IMR-90 (cell line): ENCODE data around the gene COL9A3. TPM values are rescaled to one million over a fixed set of nuclear protein-coding genes. Genes with fewer than 3 reads are reported as not detected.

Experiments
- ATAC-seq: fragments of 200-7000 bp; cut with Tn5 transposase; 2 replicates; pipeline ENCODE4 v1.9.1; 2020; ENCODE audit warnings: low read depth, mild to moderate bottlenecking, moderate library complexity
- BruUV-seq: library from RNA; stranded (reverse); fragments of 400-500 nt; replicated peaks from 2 replicates; lab custom pipeline; 2021; lab: Mats Ljungman, UMichigan
- CTCF ChIA-PET: fragments of 300-600 bp; formaldehyde crosslinking; extraction: SDS; loops from one replicate; lab custom pipeline; 2021; ENCODE audit warnings: antibody characterized with exemption; lab: Yijun Ruan, JAX
- POLR2A ChIA-PET: fragments of 300-600 bp; sonication (Branson Sonifier 250); formaldehyde crosslinking; loops from one replicate; lab custom pipeline; 2022; ENCODE audit warnings: antibody characterized with exemption; ENCODE audit not compliant: unreplicated experiment; lab: Charles Lee
- DNase-seq: peaks from one replicate; pipeline ENCODE4 v3.0.0; 2013
- H2AFZ ChIP-seq: replicated peaks from 2 replicates; pipeline ENCODE3; 2013; ENCODE audit warnings: low read length, mild to moderate bottlenecking; ENCODE audit not compliant: poor library complexity
- H2AK5ac ChIP-seq: 2 replicates; pipeline ENCODE4 v1.6.1; 2013; ENCODE audit warnings: low read depth, low read length, inconsistent platforms
- H2AK9ac ChIP-seq: replicated peaks from 2 replicates; pipeline ENCODE3; 2013; ENCODE audit warnings: mild to moderate bottlenecking, low read depth, low read length, moderate library complexity; ENCODE audit not compliant: poor library complexity
- H2BK120ac ChIP-seq: 2 replicates; pipeline ENCODE4 v1.6.1; 2013; ENCODE audit warnings: low read depth, low read length, inconsistent platforms
- H2BK15ac ChIP-seq: 3 replicates; pipeline ENCODE4 v1.6.1; 2013; ENCODE audit warnings: low read depth, low read length, inconsistent platforms
- H2BK20ac ChIP-seq: 2 replicates; pipeline ENCODE4 v1.6.1; 2013; ENCODE audit warnings: low read depth, mild to moderate bottlenecking, inconsistent platforms, low read length, moderate library complexity
- H2BK5ac ChIP-seq: 2 replicates; pipeline ENCODE4 v1.6.1; 2013; ENCODE audit warnings: mild to moderate bottlenecking, low read depth, low read length, inconsistent platforms; ENCODE audit not compliant: poor library complexity, severe bottlenecking
- H3K14ac ChIP-seq: replicated peaks from 2 replicates; pipeline ENCODE4 v1.6.1; 2013; ENCODE audit warnings: low read depth, low read length, inconsistent platforms
- H3K18ac ChIP-seq: 2 replicates; pipeline ENCODE4 v1.6.1; 2013; ENCODE audit warnings: low read depth, low read length, control low read depth
- H3K23ac ChIP-seq: 2 replicates; pipeline ENCODE4 v1.6.1; 2013; ENCODE audit warnings: low read depth, low read length, inconsistent platforms
- H3K27ac ChIP-seq: 2 replicates; pipeline ENCODE4 v1.5.1; 2013; ENCODE audit warnings: mild to moderate bottlenecking, control low read depth, low read length; ENCODE audit not compliant: insufficient read depth
- H3K27me3 ChIP-seq: 2 replicates; pipeline ENCODE4 v1.6.1; 2013; ENCODE audit warnings: low read length; ENCODE audit not compliant: control insufficient read depth, insufficient read depth
- H3K36me3 ChIP-seq: 2 replicates; pipeline ENCODE4 v1.6.1; 2013; ENCODE audit warnings: low read length, mixed read lengths; ENCODE audit not compliant: control insufficient read depth, insufficient read depth
- H3K4ac ChIP-seq: 2 replicates; pipeline ENCODE4 v1.6.1; 2013; ENCODE audit warnings: low read depth, low read length, inconsistent platforms
- H3K4me1 ChIP-seq: 2 replicates; pipeline ENCODE4 v1.6.1; 2013; ENCODE audit warnings: low read length, mixed read lengths; ENCODE audit not compliant: control insufficient read depth, insufficient read depth
- H3K4me2 ChIP-seq: 2 replicates; pipeline ENCODE4 v1.6.1; 2013; ENCODE audit warnings: low read depth, mild to moderate bottlenecking, control low read depth, low read length, moderate library complexity
- H3K4me3 ChIP-seq: 2 replicates; pipeline ENCODE4 v1.5.1; 2013; ENCODE audit warnings: low read depth, mild to moderate bottlenecking, control low read depth, low read length, moderate library complexity; ENCODE audit not compliant: insufficient read depth
- H3K56ac ChIP-seq: 2 replicates; pipeline ENCODE4 v1.6.1; 2013; ENCODE audit warnings: low read length, inconsistent platforms; ENCODE audit not compliant: insufficient read depth; ENCODE audit errors: extremely low read depth
- H3K79me1 ChIP-seq, 2 experiments: 2 replicates each; pipeline ENCODE4 v1.6.1; 2013; ENCODE audit warnings: low read length in 2 of 2, inconsistent platforms in 1 of 2, low read depth in 1 of 2
- H3K9ac ChIP-seq: 2 replicates; pipeline ENCODE4 v1.6.1; 2013; ENCODE audit warnings: low read depth, low read length, control low read depth
- H3K9me1 ChIP-seq: 2 replicates; pipeline ENCODE4 v1.6.1; 2013; ENCODE audit warnings: low read length, inconsistent platforms; ENCODE audit not compliant: insufficient read depth
- H3K9me3 ChIP-seq: 2 replicates; pipeline ENCODE4 v1.6.1; 2013; ENCODE audit warnings: low read length; ENCODE audit not compliant: control insufficient read depth, insufficient read depth
- H4K20me1 ChIP-seq: 2 replicates; pipeline ENCODE4 v1.6.1; 2013; ENCODE audit warnings: low read length, inconsistent platforms; ENCODE audit not compliant: insufficient read depth
- H4K5ac ChIP-seq: 2 replicates; pipeline ENCODE4 v1.6.1; 2013; ENCODE audit warnings: mild to moderate bottlenecking, low read depth, low read length, control low read depth
- H4K8ac ChIP-seq, 2 experiments: 2 replicates each; pipeline ENCODE4 v1.6.1; 2013; ENCODE audit warnings: low read depth in 2 of 2, low read length in 2 of 2, control low read depth in 1 of 2, inconsistent platforms in 1 of 2
- H4K91ac ChIP-seq: 2 replicates; pipeline ENCODE4 v1.6.1; 2013; ENCODE audit warnings: low read depth, low read length, inconsistent platforms; ENCODE audit not compliant: insufficient read depth
- MAZ ChIP-seq: IDR thresholded peaks from 2 replicates; pipeline ENCODE4 v1.6.1; 2012; ENCODE audit warnings: low read depth, mild to moderate bottlenecking, low read length, improper control_type of control experiment, moderate library complexity, borderline replicate concordance
- WGBS, 2 experiments: methylation state at CpG; one replicate each; pipeline versions ENCODE4 v1.1.5 to v1.1.7; 2013; ENCODE audit warnings: missing lambda C conversion rate in 2 of 2; ENCODE audit not compliant: insufficient read length in 1 of 2; ENCODE audit errors: extremely low coverage in 2 of 2; 5-methylcytosine and 5-hydroxymethylcytosine counted together
- dilution Hi-C: fragments of 300-500 bp; cut with HindIII; formaldehyde crosslinking; loops from one replicate; pipeline ENCODE4 v1.14.3; 2018; ENCODE audit warnings: low sequenced_read_pairs; ENCODE audit not compliant: unreplicated experiment
- in situ Hi-C: fragments of 300-500 bp; cut with MboI; formaldehyde crosslinking; loops from 3 replicates; pipeline ENCODE4 v1.14.3; 2019; ENCODE audit warnings: low sequenced_read_pairs, inconsistent platforms, mixed read lengths
- intact Hi-C: fragments of 100-400 bp; cut with micrococcal nuclease; formaldehyde crosslinking; loops from 2 replicates; pipeline ENCODE4 v1.10.0; 2022
- polyA plus RNA-seq, 3 experiments: library from polyadenylated mRNA; depleted of rRNA; stranded (reverse); fragments of >200 nt; gene quantifications; 2 replicates each; pipeline ENCODE4 v1.2.3, GENCODE V29; 2012; ENCODE audit warnings: low replicate concordance in 1 of 3
- total RNA-seq: library from RNA; depleted of rRNA; stranded (reverse); fragments of >200 nt; gene quantifications from 2 replicates; pipeline ENCODE4 v1.2.3, GENCODE V29; 2012

COL9A3 gene
- total and polyA plus RNA-seq, 2 of the 4 experiments (the other 2 are of a cell fraction): 0.36 to 1.4 TPM

GRCh38 chr20:62787321-62787720, 29.5 kb upstream of the COL9A3 start:
- Histone ChIP-seq H3K23ac (no peak overlapping the region), H3K79me1 (no peaks in the 10 kb centered on the region), H3K9me3 (no peaks in the 10 kb centered on the region), H4K5ac (no peak overlapping the region), H3K9ac (no peak overlapping the region), H3K4me3 (no peak overlapping the region), H3K27me3 (peaks cover 2% of the 10 kb centered on the region; the same call in 1 of the 2 replicates), H2AK9ac (no peak overlapping the region), H4K20me1 (0 out of 2 replicates have a peak, but pooled peaks cover 6% of the 10 kb centered on the region), H2BK15ac (no peak overlapping the region), H3K4ac (no peak overlapping the region), H2AFZ (no peak overlapping the region), H4K8ac (no peak overlapping the region), H3K36me3 (no peaks in the 10 kb centered on the region), H3K9me1 (peaks cover 4% of the 10 kb centered on the region), H3K56ac (no peak overlapping the region), H4K91ac (no peak overlapping the region), H3K4me1 (peaks cover 8% of the 10 kb centered on the region), H3K14ac (no peak overlapping the region), H3K27ac (no peak overlapping the region), H2AK5ac (no peak overlapping the region), H3K18ac (no peak overlapping the region), H2BK5ac (no peak overlapping the region), H2BK120ac (no peak overlapping the region), H3K4me2 (no peak overlapping the region), H2BK20ac (no peak overlapping the region)
- intact Hi-C loops: no loop called here
- DNase-seq (no peak), ATAC-seq (no peak)
- WGBS, 2 experiments: no CpG with 5 or more reads among the region's 7 CpGs
- no TSS peak for BruUV-seq
- dilution Hi-C loops: no loop called here
- POLR2A ChIA-PET: no interaction called here
- in situ Hi-C loops: no loop called here
- CTCF ChIA-PET: no interaction called here
- no peak for TF ChIP-seq MAZ
